Measurements from ENCODE around the gene HOXB8.

Gene HOXB8

GRCh38 chr17:48630925-48631692, 16.0 kb upstream of the HOXB8 start:
- TF ChIP-seq CTCF (IDR thresholded peaks at IDR 0.05; ENCODE audit: borderline replicate concordance, control extremely low read depth, extremely low read depth, insufficient read depth, missing control alignments): no peak
- no peak for DNase-seq (ENCODE audit: low spot score)
- in situ Hi-C loops (cut with MboI; ENCODE audit: low sequenced_read_pairs, unreplicated experiment): no loop called here

GRCh38 chr17:48630009-48630924, 15.2 kb upstream of the HOXB8 start:
- no peak for DNase-seq (ENCODE audit: low spot score)
- in situ Hi-C loops (cut with MboI; ENCODE audit: low sequenced_read_pairs, unreplicated experiment): no loop called here
- no peak for TF ChIP-seq CTCF (IDR thresholded peaks at IDR 0.05; ENCODE audit: borderline replicate concordance, control extremely low read depth, extremely low read depth, insufficient read depth, missing control alignments)

- in situ Hi-C loops (cut with MboI; ENCODE audit: low sequenced_read_pairs, unreplicated experiment): no loop called here
- no peak for DNase-seq (ENCODE audit: low spot score)
- no peak for TF ChIP-seq CTCF (IDR thresholded peaks at IDR 0.05; ENCODE audit: borderline replicate concordance, control extremely low read depth, extremely low read depth, insufficient read depth, missing control alignments)
These were observed 14.3 kb upstream of the HOXB8 start for GRCh38 chr17:48629411-48629759.

- in situ Hi-C loops (cut with MboI; ENCODE audit: low sequenced_read_pairs, unreplicated experiment): no loop called here
These were observed 13.7 kb upstream of the HOXB8 start for GRCh38 chr17:48628649-48629410.

GRCh38 chr17:48627623-48628521, 12.8 kb upstream of the HOXB8 start:
- in situ Hi-C loops (cut with MboI; ENCODE audit: low sequenced_read_pairs, unreplicated experiment): no loop called here
- DNase-seq (ENCODE audit: low spot score): no peak
- TF ChIP-seq CTCF (IDR thresholded peaks at IDR 0.05; ENCODE audit: borderline replicate concordance, control extremely low read depth, extremely low read depth, insufficient read depth, missing control alignments): no peak

More at GRCh38 chr17:48628649-48629410, 13.7 kb upstream of the HOXB8 start:
- TF ChIP-seq CTCF (IDR thresholded peaks at IDR 0.05; ENCODE audit: borderline replicate concordance, control extremely low read depth, extremely low read depth, insufficient read depth, missing control alignments): no peak
- DNase-seq (ENCODE audit: low spot score): no peak

Measured in GM13976 (cell line).